ENCODE results near the gene JTB.

GRCh38 chr1:153961421-153961820 is 16.1 kb downstream of the JTB start:
- TF ChIP-seq TAF1 (IDR thresholded peaks at IDR 0.05; ENCODE audit: borderline replicate concordance, insufficient read depth, low read length) (no peak), REST (IDR thresholded peaks at IDR 0.05; ENCODE audit: insufficient read depth in 1 of 2, low read depth in 2 of 2, low read length in 2 of 2) (no peak), POLR2AphosphoS5 (IDR thresholded peaks at IDR 0.05; ENCODE audit: low read depth, low read length) (no peak), SIN3A (IDR thresholded peaks at IDR 0.05; ENCODE audit: borderline replicate concordance, insufficient read depth, low read length) (no peak), FOXP2 (optimal IDR thresholded peaks at IDR 0.05; ENCODE audit: borderline replicate concordance, extremely low read depth, extremely low read length, insufficient read depth) (no peak)
